K562 (cell line): Measurements from ENCODE around the gene ATP6V1F. TPM values are rescaled to one million over a fixed set of nuclear protein-coding genes. Genes with fewer than 3 reads are reported as not detected.

Experiments
- ATAC-seq: fragments of 200-7000 bp; cut with Tn5 transposase; 3 replicates; pipeline ENCODE4 v1.9.1; 2020; ENCODE audit warnings: moderate library complexity
- BruUV-seq: library from RNA; stranded (reverse); fragments of 400-500 nt; replicated peaks from 2 replicates; lab custom pipeline; 2021; lab: Mats Ljungman, UMichigan
- CTCF ChIA-PET: fragments of 300-600 bp; formaldehyde crosslinking; extraction: SDS; loops from one replicate; lab custom pipeline; 2021; ENCODE audit warnings: low intra/inter-chr PET ratio; lab: Yijun Ruan, JAX
- POLR2A ChIA-PET: fragments of 300-600, 350-650 bp; sonication (Branson Sonifier 250); formaldehyde crosslinking; extraction: SDS; loops from one replicate; lab custom pipeline; 2021; ENCODE audit warnings: antibody characterized with exemption, inconsistent platforms; lab: Yijun Ruan, JAX
- DNase-seq, 4 experiments: peaks; one replicate each; pipeline versions ENCODE4 v3.0.0 to v3.0.0-alpha.2; 2011 to 2018; ENCODE audit warnings: low spot score in 3 of 4, mixed read lengths in 3 of 4; ENCODE audit errors: extremely low read depth in 1 of 4
- FAIRE-seq: peaks from 2 replicates; lab custom pipeline; 2011; peaks lifted over from hg19 to GRCh38; lab: Jason Lieb, UNC
- H2AFZ ChIP-seq: 2 replicates; pipeline ENCODE4 v1.6.0; 2011; ENCODE audit warnings: low read depth, low read length, control low read depth, inconsistent platforms
- H3K27ac ChIP-seq: fragments of 200-600 bp; 3 replicates; pipeline ENCODE4 v1.8.0; 2011; ENCODE audit warnings: low read depth, mild to moderate bottlenecking, control low read depth, inconsistent platforms, low read length, moderate library complexity, mixed read lengths; ENCODE audit errors: extremely low read depth
- H3K27me3 ChIP-seq, 2 experiments: fragments of 300-600 bp in 1 of 2; 2 replicates in 1 of 2; 3 replicates in 1 of 2; pipeline versions ENCODE4 v1.6.0 to v1.8.0; 2011; ENCODE audit warnings: inconsistent platforms in 2 of 2, low read length in 2 of 2, mild to moderate bottlenecking in 1 of 2, mixed read lengths in 1 of 2, moderate library complexity in 1 of 2; ENCODE audit not compliant: control insufficient read depth in 2 of 2, insufficient read depth in 2 of 2
- H3K36me3 ChIP-seq: fragments of 300-600 bp; 3 replicates; pipeline ENCODE4 v1.8.0; 2011; ENCODE audit warnings: mild to moderate bottlenecking, low read length, inconsistent platforms; ENCODE audit not compliant: control insufficient read depth, insufficient read depth
- H3K4me1 ChIP-seq, 2 experiments: fragments of 200-600 bp in 1 of 2; replicated peaks in 1 of 2; 2 replicates in 1 of 2; 3 replicates in 1 of 2; pipeline versions ENCODE4 v1.5.1 to v1.8.0; 2011; ENCODE audit warnings: inconsistent platforms in 2 of 2, low read length in 2 of 2, mild to moderate bottlenecking in 1 of 2, mixed read lengths in 1 of 2, moderate library complexity in 1 of 2; ENCODE audit not compliant: control insufficient read depth in 2 of 2, insufficient read depth in 2 of 2
- H3K4me2 ChIP-seq: 2 replicates; pipeline ENCODE4 v1.6.1; 2011; ENCODE audit warnings: low read length, control low read depth, inconsistent platforms, mixed read lengths; ENCODE audit not compliant: insufficient read depth
- H3K4me3 ChIP-seq: fragments of 200-600 bp; sonication (generic), shearing (Covaris generic); 2 replicates; pipeline ENCODE4 v1.5.1; 2016; ENCODE audit warnings: control low read depth, inconsistent platforms
- H3K79me2 ChIP-seq: fragments of 200-600 bp; 3 replicates; pipeline ENCODE4 v1.8.0; 2011; ENCODE audit warnings: low read length, inconsistent platforms; ENCODE audit not compliant: control insufficient read depth, insufficient read depth
- H3K9ac ChIP-seq, 2 experiments: 2 replicates each; pipeline versions ENCODE4 v1.6.0 to v1.6.1; 2011; ENCODE audit warnings: low read depth in 2 of 2, low read length in 2 of 2, control low read depth in 1 of 2, inconsistent platforms in 1 of 2, mild to moderate bottlenecking in 1 of 2, mixed read lengths in 1 of 2; ENCODE audit not compliant: insufficient read depth in 1 of 2
- H3K9me1 ChIP-seq: one replicate; pipeline ENCODE4 v1.6.0; 2011; ENCODE audit warnings: inconsistent platforms, mild to moderate bottlenecking, low read length, moderate library complexity; ENCODE audit not compliant: control insufficient read depth, insufficient read depth
- H3K9me3 ChIP-seq: replicated peaks from 2 replicates; pipeline ENCODE4 v1.5.1; 2011; ENCODE audit warnings: low read depth, low read length, inconsistent platforms; ENCODE audit not compliant: control insufficient read depth, insufficient read depth
- H4K20me1 ChIP-seq: replicated peaks from 2 replicates; pipeline ENCODE4 v1.6.1; 2011; ENCODE audit warnings: low read length, inconsistent platforms, mixed read lengths; ENCODE audit not compliant: control insufficient read depth, insufficient read depth
- BRF2 ChIP-seq: IDR thresholded peaks from 3 replicates; pipeline ENCODE4 v1.6.1; 2011; ENCODE audit warnings: borderline replicate concordance, mild to moderate bottlenecking; ENCODE audit not compliant: insufficient read length, insufficient read depth
- CCAR2 ChIP-seq: fragments of 200-400 bp; formaldehyde crosslinking; IDR thresholded peaks from 2 replicates; pipeline ENCODE4 v1.6.1; 2017; ENCODE audit warnings: mild to moderate bottlenecking, low read depth, low read length
- ERF ChIP-seq: fragments of 450-650 bp; formaldehyde crosslinking; IDR thresholded peaks from 2 replicates; pipeline ENCODE4 v1.4.0; 2020; ENCODE audit warnings: mild to moderate bottlenecking, mixed read lengths
- MBD2 ChIP-seq: sonication (generic); IDR thresholded peaks from 2 replicates; pipeline ENCODE4 v1.6.1; 2016; ENCODE audit warnings: low read depth, borderline replicate concordance
- MTA2 ChIP-seq: fragments of 450-650 bp; IDR thresholded peaks from 2 replicates; pipeline ENCODE4 v1.6.1; 2016; ENCODE audit warnings: low read depth
- NCOA4 ChIP-seq: fragments of 450-650 bp; IDR thresholded peaks from 2 replicates; pipeline ENCODE4 v1.6.1; 2018; ENCODE audit warnings: mild to moderate bottlenecking; ENCODE audit not compliant: partially characterized antibody
- RBM22 ChIP-seq: fragments of 200-400 bp; formaldehyde crosslinking; IDR thresholded peaks from 2 replicates; pipeline ENCODE4 v1.6.1; 2018; ENCODE audit warnings: low read length, low read depth; ENCODE audit not compliant: poor library complexity, severe bottlenecking
- SMARCE1 ChIP-seq: fragments of 450-650 bp; IDR thresholded peaks from 2 replicates; pipeline ENCODE4 v1.7.1; 2016; ENCODE audit warnings: mild to moderate bottlenecking
- ZFP1 ChIP-seq: fragments of 450-650 bp; formaldehyde crosslinking; IDR thresholded peaks from 2 replicates; pipeline ENCODE4 v1.4.0; 2020; ENCODE audit warnings: mild to moderate bottlenecking, mixed read lengths
- ZNF512 ChIP-seq: IDR thresholded peaks from 2 replicates; pipeline ENCODE4 v1.6.1; 2016; ENCODE audit warnings: missing genetic modification characterization, missing compliant biosample characterization
- ZNF696 ChIP-seq: fragments of 250-450 bp; sonication (Bioruptor Pico); conservative IDR thresholded peaks from 2 replicates; pipeline ENCODE4 v1.4.0; 2020; ENCODE audit warnings: mild to moderate bottlenecking, moderate library complexity
- WGBS: fragments of 100-300 bp; shearing (Covaris generic); methylation state at CpG from one replicate; pipeline ENCODE4 v1.1.6; 2016; ENCODE audit warnings: low coverage, mixed read lengths; ENCODE audit not compliant: insufficient coverage; ENCODE audit errors: missing lambda C conversion rate; 5-methylcytosine and 5-hydroxymethylcytosine counted together
- in situ Hi-C: fragments of 300-500 bp; cut with MboI; formaldehyde crosslinking; loops from 4 replicates; pipeline ENCODE4 v1.15.0; 2018; ENCODE audit warnings: inconsistent platforms, mixed read lengths
- intact Hi-C: fragments of 100-400 bp; cut with micrococcal nuclease; formaldehyde crosslinking; loops from 2 replicates; pipeline ENCODE4 v1.14.2; 2022
- polyA plus RNA-seq, 8 experiments: library from polyadenylated mRNA; depleted of rRNA in 4 of 8; stranded (reverse) in 5 of 8; unstranded in 3 of 8; fragments of >200 nt; fragmentation: Nextera tagmentation in 2 of 8; fragmentation: Illumina TruSeq in 1 of 8; extraction: Ambion mirVana in 2 of 8; extraction: Trizol in 1 of 8; gene quantifications; 2 replicates each; pipeline versions ENCODE4 v1.2.1 to v1.2.3, GENCODE V29; 2011 to 2014; ENCODE audit warnings: inconsistent platforms in 1 of 8, missing spikeins in 1 of 8
- total RNA-seq, 7 experiments: library from RNA; depleted of rRNA in 6 of 7; stranded (reverse); fragments of >200 nt in 6 of 7; fragmentation: Illumina TruSeq in 2 of 7; extraction: Trizol in 2 of 7; gene quantifications; 2 replicates each; pipeline versions ENCODE4 v1.2.1 to v1.2.3, GENCODE V29; 2011 to 2021; ENCODE audit warnings: low replicate concordance in 1 of 7

Gene ATP6V1F
- total and polyA plus RNA-seq, 9 of the 15 experiments (the other 6 are each of a cell fraction or from before 2014, with no cell fraction given), result 206 to 1,123 (median 542) TPM

- Histone ChIP-seq H3K4me2 (no peak overlapping the region), H2AFZ (no peak overlapping the region), H3K9ac (no peak overlapping the region; a peak in 1 of 4 replicates), H3K9me3 (no peaks in the 10 kb centered on the region), H3K4me3 (no peak overlapping the region), H3K79me2 (peaks cover 16% of the 10 kb centered on the region), H3K9me1 (no peaks in the 10 kb centered on the region), H3K4me1 (peaks cover 8 to 62% of the 10 kb centered on the region in 2 experiments), H3K27ac (no peak overlapping the region), H3K36me3 (peaks cover 99% of the 10 kb centered on the region; the same call in 2 of the 3 replicates), H4K20me1 (peaks cover 17% of the 10 kb centered on the region; the same call in 1 of the 2 replicates), H3K27me3 (no peaks in the 10 kb centered on the region)
- in situ Hi-C loops (no loop called here), intact Hi-C loops (no loop called here)
- no peak for FAIRE-seq
- no peak for ATAC-seq
- DNase-seq, result no peak
- 93% methylated on average over 17 of the region's 22 CpGs for WGBS
- CTCF ChIA-PET, result no interaction called here
- POLR2A ChIA-PET, result no interaction called here
- BruUV-seq, result TSS peak; percentile 9
- TF ChIP-seq BRF2 (no peak), NCOA4 (no peak), ERF (no peak), SMARCE1 (no peak), ZNF696 (CRISPR knock-in tag) (no peak), ZFP1 (CRISPR knock-in tag) (no peak), MBD2 (no peak), MTA2 (0 out of 2 replicates have a peak, but pooled peaks have one; percentile 13), CCAR2 (no peak), RBM22 (peak; percentile 61), ZNF512 (no peak)
Observed at GRCh38 chr7:128838109-128838779, 24.4 kb upstream of the ATP6V1F start.
